Mesenchymal stem cell (in vitro differentiated cells and primary cell): Measurements from ENCODE around the gene GNA12.

Experiments used
- DNase-seq: peaks from one replicate; pipeline ENCODE4 v3.0.0-alpha.2; 2013
- H2AFZ ChIP-seq: one replicate; pipeline ENCODE4 v1.6.1; 2013; ENCODE audit warnings: low read depth, mild to moderate bottlenecking, control low read depth, inconsistent platforms, low read length, moderate library complexity
- H2AK5ac ChIP-seq: 2 replicates; pipeline ENCODE4 v1.6.1; 2013; ENCODE audit warnings: low read length, moderate library complexity, mild to moderate bottlenecking, inconsistent platforms; ENCODE audit not compliant: severe bottlenecking
- H2BK120ac ChIP-seq: one replicate; pipeline ENCODE4 v1.6.1; 2013; ENCODE audit warnings: low read depth, mild to moderate bottlenecking, inconsistent platforms, low read length, moderate library complexity
- H2BK12ac ChIP-seq, 2 experiments: one replicate each; pipeline ENCODE4 v1.6.1; 2013; ENCODE audit warnings: inconsistent platforms in 2 of 2, low read length in 2 of 2, mild to moderate bottlenecking in 2 of 2, moderate library complexity in 2 of 2, control low read depth in 1 of 2
- H2BK15ac ChIP-seq: one replicate; pipeline ENCODE4 v1.6.1; 2013; ENCODE audit warnings: mild to moderate bottlenecking, low read depth, inconsistent platforms; ENCODE audit not compliant: poor library complexity, severe bottlenecking
- H2BK5ac ChIP-seq: 2 replicates; pipeline ENCODE4 v1.6.1; 2013; ENCODE audit warnings: low read depth, mild to moderate bottlenecking, low read length, control low read depth, inconsistent platforms; ENCODE audit not compliant: poor library complexity, severe bottlenecking
- H3K14ac ChIP-seq, 2 experiments: one replicate each; pipeline ENCODE4 v1.6.1; 2013; ENCODE audit warnings: inconsistent platforms in 2 of 2, low read length in 2 of 2, control low read depth in 1 of 2, mild to moderate bottlenecking in 1 of 2, moderate library complexity in 1 of 2
- H3K18ac ChIP-seq, 2 experiments: one replicate each; pipeline ENCODE4 v1.6.1; 2013; ENCODE audit warnings: inconsistent platforms in 2 of 2, low read length in 2 of 2, control low read depth in 1 of 2, low read depth in 1 of 2, mild to moderate bottlenecking in 1 of 2
- H3K23ac ChIP-seq, 2 experiments: one replicate each; pipeline ENCODE4 v1.6.1; 2013; ENCODE audit warnings: inconsistent platforms in 2 of 2, low read length in 2 of 2, mild to moderate bottlenecking in 2 of 2, moderate library complexity in 2 of 2, control low read depth in 1 of 2
- H3K27ac ChIP-seq: 2 replicates; pipeline ENCODE4 v1.5.1; 2013; ENCODE audit warnings: mild to moderate bottlenecking, moderate library complexity, low read length, control low read depth, inconsistent platforms; ENCODE audit not compliant: poor library complexity, severe bottlenecking
- H3K27me3 ChIP-seq, 2 experiments: 2 replicates each; pipeline versions ENCODE4 v1.6.1 to v1.7.0; 2013; ENCODE audit warnings: low read length in 2 of 2, mild to moderate bottlenecking in 2 of 2, moderate library complexity in 2 of 2, control low read depth in 1 of 2, inconsistent platforms in 1 of 2; ENCODE audit not compliant: control insufficient read depth in 1 of 2, insufficient read depth in 1 of 2
- H3K36me3 ChIP-seq, 2 experiments: 2 replicates each; pipeline versions ENCODE4 v1.6.1 to v1.7.0; 2013; ENCODE audit warnings: low read length in 2 of 2, control low read depth in 1 of 2, inconsistent platforms in 1 of 2, low read depth in 1 of 2, mild to moderate bottlenecking in 1 of 2; ENCODE audit not compliant: insufficient read depth in 2 of 2, control insufficient read depth in 1 of 2
- H3K4ac ChIP-seq, 2 experiments: one replicate each; pipeline ENCODE4 v1.6.1; 2013; ENCODE audit warnings: inconsistent platforms in 2 of 2, low read length in 2 of 2, mild to moderate bottlenecking in 2 of 2, moderate library complexity in 2 of 2, control low read depth in 1 of 2, low read depth in 1 of 2
- H3K4me1 ChIP-seq: 2 replicates; pipeline ENCODE4 v1.6.1; 2013; ENCODE audit warnings: low read depth, low read length, control low read depth; ENCODE audit not compliant: control insufficient read depth, insufficient read depth
- H3K4me2 ChIP-seq: 2 replicates; pipeline ENCODE4 v1.6.1; 2013; ENCODE audit warnings: low read length, mild to moderate bottlenecking, inconsistent platforms; ENCODE audit not compliant: poor library complexity, severe bottlenecking
- H3K4me3 ChIP-seq, 2 experiments: 2 replicates each; pipeline versions ENCODE4 v1.5.1 to v1.7.0; 2013; ENCODE audit warnings: low read length in 2 of 2, mild to moderate bottlenecking in 2 of 2, control low read depth in 1 of 2, low read depth in 1 of 2; ENCODE audit not compliant: insufficient read depth in 1 of 2
- H3K79me1 ChIP-seq: replicated peaks from 2 replicates; pipeline ENCODE4 v1.6.1; 2013; ENCODE audit warnings: mild to moderate bottlenecking, control low read depth, low read length, inconsistent platforms; ENCODE audit not compliant: poor library complexity, severe bottlenecking
- H3K9ac ChIP-seq: 2 replicates; pipeline ENCODE4 v1.7.0; 2013; ENCODE audit warnings: mild to moderate bottlenecking, low read length, moderate library complexity
- H3K9me3 ChIP-seq: 2 replicates; pipeline ENCODE4 v1.7.0; 2013; ENCODE audit warnings: mild to moderate bottlenecking, low read length; ENCODE audit not compliant: control insufficient read depth
- H4K8ac ChIP-seq: one replicate; pipeline ENCODE4 v1.6.1; 2013; ENCODE audit warnings: inconsistent platforms, mild to moderate bottlenecking, low read length, moderate library complexity
- H4K91ac ChIP-seq: one replicate; pipeline ENCODE4 v1.6.1; 2013; ENCODE audit warnings: mild to moderate bottlenecking, low read length, inconsistent platforms
- WGBS: methylation state at CpG from one replicate; pipeline ENCODE4 v1.1.7; 2013; ENCODE audit warnings: mixed read lengths; 5-methylcytosine and 5-hydroxymethylcytosine counted together

The GNA12 gene

DNA sequence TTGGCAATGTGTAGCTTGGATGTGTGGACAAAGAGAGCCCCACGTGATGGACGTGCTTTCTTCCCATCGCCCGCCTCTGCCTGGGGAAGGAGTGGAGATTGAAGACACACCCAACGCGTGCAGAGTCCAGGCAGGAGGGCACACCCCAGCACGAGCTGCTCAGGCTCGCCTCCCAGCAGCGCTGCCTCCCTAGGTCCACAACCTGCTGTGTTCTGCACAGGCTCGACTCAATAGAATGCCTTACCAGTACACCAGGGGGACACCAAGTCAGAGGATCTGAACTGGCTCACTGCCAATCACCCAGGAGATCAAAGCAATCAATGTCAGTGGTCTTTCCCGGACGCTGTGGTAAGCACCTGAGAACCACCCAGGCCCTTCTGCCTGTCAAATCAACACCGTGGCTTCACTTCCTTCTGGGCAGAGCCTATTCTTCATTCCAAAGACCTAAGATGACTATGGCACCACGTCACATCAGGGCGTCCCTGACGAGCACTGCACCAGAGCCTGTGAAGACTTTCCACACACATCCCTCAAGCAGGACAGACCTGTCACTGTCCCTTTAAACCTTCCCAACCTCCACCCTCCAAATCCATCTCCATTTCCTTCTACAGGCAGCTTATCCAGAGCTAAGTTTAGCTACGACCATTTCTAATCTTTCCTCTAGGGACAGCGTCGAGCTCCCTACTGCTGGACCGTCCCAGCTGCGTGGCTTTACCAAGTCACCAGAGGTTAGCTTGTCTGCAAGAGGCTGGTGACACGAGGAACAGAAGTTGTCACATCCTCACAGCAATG, 83.8 kb downstream of the GNA12 start:
- H4K91ac ChIP-seq = peak overlapping the region; percentile 66
- H3K79me1 ChIP-seq = peaks cover 35% of the 10 kb centered on the region
- H3K36me3 ChIP-seq = peaks cover 0 to 34% of the 10 kb centered on the region in 2 experiments
- no peak overlapping the region for H2BK120ac ChIP-seq
- H3K9ac ChIP-seq = peak overlapping the region; percentile 37
- H3K4me1 ChIP-seq = peaks cover 30% of the 10 kb centered on the region
- H3K4me2 ChIP-seq = no peak overlapping the region
- peak overlapping the region in 1 of 2 experiments; percentile 92 for H3K14ac ChIP-seq
- no peak overlapping the region for H3K23ac ChIP-seq
- H2BK5ac ChIP-seq = no peak overlapping the region
- no peak overlapping the region for H2BK15ac ChIP-seq
- peak overlapping the region; percentile 75 to 89 for H2BK12ac ChIP-seq
- no peaks in the 10 kb centered on the region for H3K27me3 ChIP-seq
- peak overlapping the region; percentile 17 to 83 for H3K18ac ChIP-seq
- no peak overlapping the region for H2AFZ ChIP-seq
- DNase-seq = peak; percentile 74
- WGBS = 77% methylated on average over 21 of the region's 22 CpGs
- no peaks in the 10 kb centered on the region for H3K9me3 ChIP-seq
- H2AK5ac ChIP-seq = peak overlapping the region; percentile 10
- H3K4ac ChIP-seq = peak overlapping the region; percentile 39 to 76
- peak overlapping the region; percentile 21 for H4K8ac ChIP-seq
- H3K4me3 ChIP-seq = no peak overlapping the region
- no peak overlapping the region for H3K27ac ChIP-seq

DNA sequence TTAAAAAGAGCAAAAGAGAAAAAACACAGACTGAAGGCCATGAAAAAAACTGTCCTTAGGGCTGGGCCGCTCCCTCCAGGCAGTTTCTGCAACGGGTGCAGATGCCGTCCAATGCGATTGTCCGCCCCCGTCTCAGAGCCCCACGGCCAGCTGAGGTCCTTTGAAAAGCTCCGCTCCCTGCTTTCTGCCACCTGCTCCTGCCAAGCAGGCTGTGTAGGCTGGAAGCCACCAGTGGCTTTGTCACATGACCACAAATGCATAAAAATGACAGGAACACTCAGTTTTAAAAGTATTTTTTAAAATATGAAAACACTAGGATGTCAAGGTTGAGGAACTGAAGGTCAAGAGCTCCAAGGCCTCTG, 84.4 kb downstream of the GNA12 start:
- Histone ChIP-seq H4K8ac (no peak overlapping the region), H2AK5ac (no peak overlapping the region), H3K4me2 (no peak overlapping the region), H2BK15ac (peak overlapping the region; percentile 4), H2BK120ac (no peak overlapping the region), H3K4me3 (no peak overlapping the region), H2BK12ac (peak overlapping the region in 1 of 2 experiments; percentile 85), H3K79me1 (peaks cover 39% of the 10 kb centered on the region), H3K36me3 (peaks cover 0 to 34% of the 10 kb centered on the region in 2 experiments), H3K4me1 (peaks cover 30% of the 10 kb centered on the region), H2BK5ac (no peak overlapping the region), H3K18ac (peak overlapping the region in 1 of 2 experiments; percentile 81), H3K4ac (peak overlapping the region in 1 of 2 experiments; percentile 76), H3K9ac (peak overlapping the region; percentile 37), H3K14ac (no peak overlapping the region), H3K27me3 (no peaks in the 10 kb centered on the region), H3K9me3 (no peaks in the 10 kb centered on the region), H2AFZ (no peak overlapping the region), H3K27ac (no peak overlapping the region), H3K23ac (no peak overlapping the region), H4K91ac (no peak overlapping the region)
- 99% methylated on average over 8 of the region's 8 CpGs for WGBS
- DNase-seq = no peak

DNA sequence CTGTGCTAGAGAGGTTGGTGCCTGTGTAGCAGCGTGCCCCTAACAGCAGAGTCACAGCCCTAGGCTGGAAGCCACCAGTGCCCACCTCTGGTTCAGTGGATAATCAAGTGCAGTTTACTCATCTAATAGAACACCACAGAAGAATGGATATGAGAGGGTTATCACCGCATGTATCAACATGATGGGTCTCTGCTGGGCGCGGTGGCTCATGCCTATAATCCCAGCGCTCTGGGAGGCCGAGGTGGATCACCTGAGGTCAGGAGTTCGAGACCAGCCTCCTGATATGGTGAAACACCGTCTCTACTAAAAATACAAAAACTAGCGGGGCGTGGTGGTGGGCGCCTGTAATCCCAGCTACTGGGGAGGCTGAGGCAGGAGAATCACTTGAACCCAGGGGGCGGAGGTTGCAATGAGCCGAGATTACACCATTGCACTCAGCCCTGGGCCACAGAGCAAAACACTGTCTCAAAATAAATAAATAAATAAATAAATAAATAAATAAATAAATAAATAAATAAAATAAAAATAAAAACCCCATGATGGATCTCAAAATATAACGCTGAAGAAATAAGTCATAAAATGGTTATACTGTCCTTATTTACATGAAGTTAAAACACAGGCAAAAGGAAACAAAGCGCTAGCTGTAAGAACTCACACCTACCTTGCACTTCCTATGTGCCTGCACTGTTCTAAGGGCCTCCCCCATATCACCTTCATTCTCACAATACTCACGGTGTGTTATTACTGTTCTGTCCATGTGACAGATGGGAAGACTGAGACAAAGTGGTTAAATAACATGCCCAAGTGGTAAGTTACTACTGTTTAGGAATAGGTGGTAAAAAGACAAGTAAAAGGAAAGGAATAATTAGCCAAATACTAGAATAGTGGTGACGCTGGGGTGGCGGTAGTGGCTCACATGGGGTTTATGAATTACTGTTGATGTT, 85.2 kb downstream of the GNA12 start:
- Histone ChIP-seq H4K8ac (peak overlapping the region; percentile 92), H2AK5ac (peak overlapping the region; percentile 98), H3K4me2 (no peak overlapping the region), H4K91ac (peak overlapping the region; percentile 80), H2AFZ (no peak overlapping the region), H3K4me1 (peaks cover 30% of the 10 kb centered on the region), H2BK12ac (peak overlapping the region; percentile 78 to 79), H3K27me3 (no peaks in the 10 kb centered on the region), H3K14ac (no peak overlapping the region), H3K4me3 (peak overlapping the region in 1 of 2 experiments; percentile 67), H3K36me3 (peaks cover 0 to 30% of the 10 kb centered on the region in 2 experiments), H3K79me1 (peaks cover 38% of the 10 kb centered on the region), H3K23ac (no peak overlapping the region), H2BK120ac (no peak overlapping the region), H2BK15ac (peak overlapping the region; percentile 92), H3K4ac (peak overlapping the region; percentile 3 to 78), H2BK5ac (peak overlapping the region; percentile 75), H3K27ac (peak overlapping the region; percentile 93), H3K9ac (peak overlapping the region; percentile 88), H3K18ac (peak overlapping the region; percentile 56 to 67), H3K9me3 (no peaks in the 10 kb centered on the region)
- WGBS = 96% methylated on average over 14 of the region's 18 CpGs
- DNase-seq = no peak
